Epithelial cell of proximal tubule (primary cell): Measurements from ENCODE around the gene RAD51B. TPM values are rescaled to one million over a fixed set of nuclear protein-coding genes. Genes with fewer than 3 reads are reported as not detected.

ENCODE experiments used
- DNase-seq: peaks from one replicate; pipeline ENCODE4 v3.0.0-alpha.2; 2011; ENCODE audit warnings: low read depth
- H3K4me3 ChIP-seq: 2 replicates; pipeline ENCODE4 v1.5.1; 2011; ENCODE audit warnings: low read depth, mild to moderate bottlenecking, low read length
- CTCF ChIP-seq: conservative IDR thresholded peaks from 2 replicates; pipeline ENCODE4 v1.5.1; 2012; ENCODE audit warnings: low read depth, mild to moderate bottlenecking, low read length
- total RNA-seq: library from RNA; depleted of rRNA; stranded (reverse); fragments of >200 nt; gene quantifications from 2 replicates; pipeline ENCODE4 v1.2.3, GENCODE V29; 2015

The RAD51B gene
- total RNA-seq, 1 donor from 2014 or later: 6.3 TPM

GRCh38 chr14:67917006-67917405, 97.4 kb downstream of the RAD51B start:
- no peak for DNase-seq
- no peak overlapping the region for H3K4me3 ChIP-seq
- no peak for TF ChIP-seq CTCF

- no peak for TF ChIP-seq CTCF
- DNase-seq: no peak
- no peak overlapping the region for H3K4me3 ChIP-seq
Observed at GRCh38 chr14:67918838-67919237, 99.3 kb downstream of the RAD51B start.

- TF ChIP-seq CTCF: no peak
- no peak for DNase-seq
- no peak overlapping the region for H3K4me3 ChIP-seq
Observed at GRCh38 chr14:67919259-67920032, 99.9 kb downstream of the RAD51B start.

- no peak for TF ChIP-seq CTCF
- H3K4me3 ChIP-seq: no peak overlapping the region
- DNase-seq: no peak
Observed at GRCh38 chr14:67926821-67927220, 107.2 kb downstream of the RAD51B start.

GRCh38 chr14:67927244-67927643, 107.7 kb downstream of the RAD51B start:
- DNase-seq: no peak
- TF ChIP-seq CTCF: no peak
- H3K4me3 ChIP-seq: no peak overlapping the region

- no peak for DNase-seq
- H3K4me3 ChIP-seq: no peak overlapping the region
- no peak for TF ChIP-seq CTCF
Observed at GRCh38 chr14:67928375-67928774, 108.8 kb downstream of the RAD51B start.

- no peak for DNase-seq
- no peak for TF ChIP-seq CTCF
Observed at GRCh38 chr14:67932708-67933246, 113.2 kb downstream of the RAD51B start.

More at GRCh38 chr14:67932708-67933246, 113.2 kb downstream of the RAD51B start:
- H3K4me3 ChIP-seq: no peak overlapping the region
